Parathyroid adenoma (tissue), 2 donors: ENCODE results near the gene SLC5A5.

Experiments used
- H2AFZ ChIP-seq: fragments of 300-600 bp; sonication (generic); one replicate; pipeline ENCODE4 v1.7.0; 2017; ENCODE audit warnings: antibody characterized with exemption, mild to moderate bottlenecking
- H3K27ac ChIP-seq: fragments of 300-600 bp; sonication (generic); one replicate; pipeline ENCODE4 v1.7.0; 2017
- H3K27me3 ChIP-seq: fragments of 300-600 bp; sonication (generic); one replicate; pipeline ENCODE4 v1.7.0; 2017; ENCODE audit warnings: low read length; ENCODE audit not compliant: control insufficient read depth, insufficient read depth
- H3K36me3 ChIP-seq: fragments of 300-600 bp; sonication (generic); one replicate; pipeline ENCODE4 v1.7.0; 2017; ENCODE audit warnings: low read length; ENCODE audit not compliant: control insufficient read depth, insufficient read depth
- H3K4me1 ChIP-seq: fragments of 300-600 bp; sonication (generic); one replicate; pipeline ENCODE4 v1.7.0; 2017; ENCODE audit warnings: control low read depth
- H3K4me2 ChIP-seq: fragments of 300-600 bp; sonication (generic); one replicate; pipeline ENCODE4 v1.7.0; 2017; ENCODE audit warnings: low read length
- H3K4me3 ChIP-seq: fragments of 300-600 bp; sonication (generic); one replicate; pipeline ENCODE4 v1.7.0; 2017; ENCODE audit warnings: low read depth, low read length
- H3K79me2 ChIP-seq: fragments of 300-600 bp; sonication (generic); one replicate; pipeline ENCODE4 v1.7.0; 2017; ENCODE audit warnings: control low read depth
- H3K9ac ChIP-seq: fragments of 300-600 bp; sonication (generic); one replicate; pipeline ENCODE4 v1.7.0; 2017; ENCODE audit warnings: mild to moderate bottlenecking
- H3K9me3 ChIP-seq: fragments of 300-600 bp; sonication (generic); one replicate; pipeline ENCODE4 v1.7.0; 2017; ENCODE audit warnings: low read length; ENCODE audit not compliant: control insufficient read depth
- TF ChIP-seq, protein P1 (sequence below): fragments of 300-600 bp; sonication (generic); IDR thresholded peaks from one replicate; pipeline ENCODE4 v1.7.0; 2017; ENCODE audit warnings: antibody characterized with exemption, mild to moderate bottlenecking
- donor health status: primary hyperparathyroidism.

SLC5A5 gene

GRCh38 chr19:17888260-17888659 is 16.5 kb downstream of the SLC5A5 start:
- H3K27me3 ChIP-seq = no peaks in the 10 kb centered on the region
- H3K4me1 ChIP-seq = no peaks in the 10 kb centered on the region
- no peaks in the 10 kb centered on the region for H3K36me3 ChIP-seq
- H3K9me3 ChIP-seq = no peaks in the 10 kb centered on the region
- TF ChIP-seq, protein P1, sequence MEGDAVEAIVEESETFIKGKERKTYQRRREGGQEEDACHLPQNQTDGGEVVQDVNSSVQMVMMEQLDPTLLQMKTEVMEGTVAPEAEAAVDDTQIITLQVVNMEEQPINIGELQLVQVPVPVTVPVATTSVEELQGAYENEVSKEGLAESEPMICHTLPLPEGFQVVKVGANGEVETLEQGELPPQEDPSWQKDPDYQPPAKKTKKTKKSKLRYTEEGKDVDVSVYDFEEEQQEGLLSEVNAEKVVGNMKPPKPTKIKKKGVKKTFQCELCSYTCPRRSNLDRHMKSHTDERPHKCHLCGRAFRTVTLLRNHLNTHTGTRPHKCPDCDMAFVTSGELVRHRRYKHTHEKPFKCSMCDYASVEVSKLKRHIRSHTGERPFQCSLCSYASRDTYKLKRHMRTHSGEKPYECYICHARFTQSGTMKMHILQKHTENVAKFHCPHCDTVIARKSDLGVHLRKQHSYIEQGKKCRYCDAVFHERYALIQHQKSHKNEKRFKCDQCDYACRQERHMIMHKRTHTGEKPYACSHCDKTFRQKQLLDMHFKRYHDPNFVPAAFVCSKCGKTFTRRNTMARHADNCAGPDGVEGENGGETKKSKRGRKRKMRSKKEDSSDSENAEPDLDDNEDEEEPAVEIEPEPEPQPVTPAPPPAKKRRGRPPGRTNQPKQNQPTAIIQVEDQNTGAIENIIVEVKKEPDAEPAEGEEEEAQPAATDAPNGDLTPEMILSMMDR = no peak
- H3K27ac ChIP-seq = no peak overlapping the region
- H2AFZ ChIP-seq = no peak overlapping the region
- no peak overlapping the region for H3K9ac ChIP-seq
- no peak overlapping the region for H3K4me3 ChIP-seq
- H3K79me2 ChIP-seq = no peaks in the 10 kb centered on the region
- no peak overlapping the region for H3K4me2 ChIP-seq

GRCh38 chr19:17889609-17890214 is 18.0 kb downstream of the SLC5A5 start:
- H3K79me2 ChIP-seq = no peaks in the 10 kb centered on the region
- no peak overlapping the region for H3K27ac ChIP-seq
- H2AFZ ChIP-seq = no peak overlapping the region
- H3K27me3 ChIP-seq = no peaks in the 10 kb centered on the region
- no peaks in the 10 kb centered on the region for H3K9me3 ChIP-seq
- no peak overlapping the region for H3K9ac ChIP-seq
- H3K4me3 ChIP-seq = no peak overlapping the region
- H3K4me1 ChIP-seq = no peaks in the 10 kb centered on the region
- H3K4me2 ChIP-seq = no peak overlapping the region
- TF ChIP-seq, protein P1 = no peak
- no peaks in the 10 kb centered on the region for H3K36me3 ChIP-seq

DNA sequence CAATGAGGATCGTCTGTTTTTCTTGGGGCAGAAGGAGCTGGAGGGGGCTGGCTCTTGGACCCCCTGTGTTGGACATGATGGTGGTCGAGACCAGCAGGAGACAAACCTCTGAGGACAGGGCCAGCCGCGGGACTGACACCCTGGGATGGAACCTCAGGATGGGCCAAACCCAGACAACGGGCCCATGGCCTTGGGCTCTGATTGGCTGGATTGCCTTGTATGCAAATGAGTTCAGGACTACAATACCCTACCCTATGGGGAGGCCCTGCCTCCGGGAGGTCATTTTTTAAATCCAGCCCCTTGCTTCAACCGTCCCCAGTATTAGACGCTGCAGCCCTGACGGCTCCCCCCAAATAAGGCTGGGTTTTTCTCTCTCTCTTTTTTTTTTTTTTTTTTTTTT is 22.0 kb downstream of the SLC5A5 start:
- Histone ChIP-seq H3K9me3 (no peaks in the 10 kb centered on the region), H3K4me2 (no peak overlapping the region), H3K4me1 (no peaks in the 10 kb centered on the region), H2AFZ (no peak overlapping the region), H3K36me3 (no peaks in the 10 kb centered on the region), H3K4me3 (no peak overlapping the region), H3K27ac (no peak overlapping the region), H3K9ac (no peak overlapping the region), H3K27me3 (no peaks in the 10 kb centered on the region), H3K79me2 (no peaks in the 10 kb centered on the region)
- TF ChIP-seq, protein P1 = no peak

- Histone ChIP-seq H3K9ac (no peak overlapping the region), H3K27me3 (no peaks in the 10 kb centered on the region), H3K36me3 (no peaks in the 10 kb centered on the region), H3K27ac (no peak overlapping the region), H3K4me2 (no peak overlapping the region), H3K79me2 (no peaks in the 10 kb centered on the region), H3K4me3 (no peak overlapping the region), H2AFZ (no peak overlapping the region), H3K4me1 (no peaks in the 10 kb centered on the region), H3K9me3 (no peaks in the 10 kb centered on the region)
- TF ChIP-seq, protein P1 = no peak
Observed at GRCh38 chr19:17902701-17903100, 31.0 kb downstream of the SLC5A5 start.

DNA sequence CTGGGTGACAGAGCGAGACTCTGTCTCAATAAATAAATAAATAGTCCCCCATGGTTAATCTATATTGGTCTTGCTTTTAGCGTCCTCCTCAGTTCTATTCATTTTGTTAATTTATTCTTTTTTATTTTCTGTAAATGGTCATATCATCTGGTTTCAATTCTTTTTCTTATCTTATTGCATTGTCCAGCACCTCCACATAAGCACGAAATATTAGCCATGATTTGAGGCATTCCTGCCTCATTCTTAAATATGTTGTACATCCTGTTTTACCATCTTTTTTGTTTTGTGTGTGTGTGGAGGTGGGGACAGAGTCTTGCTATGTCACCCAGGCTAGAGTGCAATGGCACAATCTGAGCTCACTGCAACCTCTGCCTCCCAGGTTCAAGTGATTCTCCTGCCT is 36.5 kb downstream of the SLC5A5 start:
- no peaks in the 10 kb centered on the region for H3K9me3 ChIP-seq
- H3K27ac ChIP-seq = no peak overlapping the region
- no peak overlapping the region for H3K4me2 ChIP-seq
- H3K4me1 ChIP-seq = no peaks in the 10 kb centered on the region
- no peak overlapping the region for H3K9ac ChIP-seq
- TF ChIP-seq, protein P1 = no peak
- no peak overlapping the region for H3K4me3 ChIP-seq
- no peak overlapping the region for H2AFZ ChIP-seq
- no peaks in the 10 kb centered on the region for H3K36me3 ChIP-seq
- no peaks in the 10 kb centered on the region for H3K79me2 ChIP-seq
- no peaks in the 10 kb centered on the region for H3K27me3 ChIP-seq
